Left colon (tissue), 2 donors: ENCODE data around the gene CCDC197. TPM values are rescaled to one million over a fixed set of nuclear protein-coding genes. Genes with fewer than 3 reads are reported as not detected.

Experiments used
- ATAC-seq: fragments of 200-7000 bp; cut with Tn5 transposase; one replicate; pipeline ENCODE4 v1.9.1; 2020; ENCODE audit warnings: mild to moderate bottlenecking, moderate library complexity
- DNase-seq, 2 donors: peaks; one replicate each; pipeline ENCODE4 v3.0.0-alpha.2; 2020
- intact Hi-C, 2 donors: fragments of 100-400 bp; cut with DNase I in 1 of 2; cut with micrococcal nuclease in 1 of 2; formaldehyde crosslinking; loops; one replicate each; pipeline versions ENCODE4 v1.11.2 to v1.14.0; 2022; cut with DNase I, micrococcal nuclease
- total RNA-seq, 2 donors: library from RNA; stranded (reverse); fragmentation: NEBNext Ultra II Directional; extraction: Animal tissue kit (Norgen Biotek cat#: 25700); gene quantifications; one replicate each; pipeline ENCODE4 v1.2.1, GENCODE V29; 2021
- donor health status: DM: no; HTN: no; CAD: no.
- donor health status: DM: yes; HTN: yes; CAD: no.

The CCDC197 gene
- total RNA-seq, 2 donors from 2014 or later: not detected

DNA sequence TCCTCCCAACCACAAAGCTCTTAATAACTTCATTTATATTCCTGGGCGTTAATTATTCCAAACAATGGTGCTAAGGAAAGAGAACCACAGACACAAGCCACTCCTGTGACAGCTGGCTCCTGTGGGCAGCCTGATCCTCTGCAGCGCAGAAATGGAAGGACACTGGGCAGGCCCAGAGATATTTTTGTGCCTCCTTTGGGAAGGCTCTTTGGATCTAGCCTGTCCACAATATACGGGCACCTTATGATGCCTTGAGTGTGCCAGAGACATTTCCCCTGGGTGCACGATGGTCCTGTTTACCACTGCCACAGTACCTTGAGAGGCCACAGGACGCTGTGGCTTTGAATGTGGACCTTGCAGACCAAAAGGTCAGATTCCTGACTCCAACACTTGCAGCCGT is 22.8 kb upstream of the CCDC197 start:
- DNase-seq (no peak), ATAC-seq (no peak)
- intact Hi-C loops: no loop called here

DNA sequence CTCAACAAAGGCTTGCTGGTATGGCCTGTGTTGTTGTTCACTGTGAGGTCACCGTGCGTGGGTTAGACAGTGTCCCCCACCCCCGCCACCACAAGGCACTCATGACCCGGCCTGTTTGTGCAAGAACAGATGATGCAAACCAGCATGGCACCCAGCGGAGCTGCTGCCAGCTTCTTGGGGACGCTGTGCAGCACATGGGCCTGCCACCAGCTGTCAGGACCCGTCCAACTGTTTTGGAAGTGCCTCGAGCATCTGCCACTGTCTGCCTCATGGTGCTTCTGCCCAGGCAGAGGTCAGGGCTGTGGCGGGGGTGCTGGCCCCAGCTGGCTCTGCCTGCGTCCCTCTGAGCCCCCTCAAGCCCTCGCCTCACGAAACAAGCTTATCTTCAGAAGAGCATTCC is 22.3 kb upstream of the CCDC197 start:
- no peak for DNase-seq

DNA sequence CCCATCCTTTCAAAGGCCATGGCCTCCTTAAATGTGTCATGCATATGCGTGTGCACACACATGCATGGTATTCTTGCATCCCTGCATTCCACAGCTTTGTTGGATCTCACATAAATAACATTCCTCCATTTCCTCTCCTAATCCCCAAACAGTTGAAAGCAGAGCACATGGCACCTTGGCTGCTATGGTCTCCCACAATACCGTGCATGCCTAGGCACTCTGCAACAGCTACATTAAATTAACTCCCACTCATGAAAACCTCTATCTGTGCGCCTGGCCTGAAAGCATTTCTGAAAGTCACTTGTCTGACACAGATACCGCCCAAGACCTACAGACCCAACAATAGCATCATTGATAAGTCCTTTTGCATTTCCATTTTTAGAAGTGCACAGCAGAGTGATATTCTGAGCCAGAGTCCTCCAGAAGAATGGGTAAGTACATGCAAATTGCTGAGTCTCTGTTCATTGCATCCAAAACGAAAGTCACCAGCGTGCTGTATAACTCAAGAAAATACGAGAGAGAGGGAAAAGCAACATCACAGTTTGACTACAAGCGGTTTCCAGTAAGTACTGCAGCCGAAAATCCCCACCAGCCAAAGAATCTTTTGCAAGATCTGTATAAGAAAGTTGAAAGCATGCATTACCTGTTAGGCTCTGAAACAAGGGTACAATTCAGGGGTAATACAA is 21.2 kb upstream of the CCDC197 start:
- DNase-seq: no peak
- intact Hi-C loops: no loop called here
- ATAC-seq: peak; percentile 14

More for the DNA sequence above, 22.3 kb upstream of the CCDC197 start:
- no peak for ATAC-seq
- intact Hi-C loops: no loop called here

DNA sequence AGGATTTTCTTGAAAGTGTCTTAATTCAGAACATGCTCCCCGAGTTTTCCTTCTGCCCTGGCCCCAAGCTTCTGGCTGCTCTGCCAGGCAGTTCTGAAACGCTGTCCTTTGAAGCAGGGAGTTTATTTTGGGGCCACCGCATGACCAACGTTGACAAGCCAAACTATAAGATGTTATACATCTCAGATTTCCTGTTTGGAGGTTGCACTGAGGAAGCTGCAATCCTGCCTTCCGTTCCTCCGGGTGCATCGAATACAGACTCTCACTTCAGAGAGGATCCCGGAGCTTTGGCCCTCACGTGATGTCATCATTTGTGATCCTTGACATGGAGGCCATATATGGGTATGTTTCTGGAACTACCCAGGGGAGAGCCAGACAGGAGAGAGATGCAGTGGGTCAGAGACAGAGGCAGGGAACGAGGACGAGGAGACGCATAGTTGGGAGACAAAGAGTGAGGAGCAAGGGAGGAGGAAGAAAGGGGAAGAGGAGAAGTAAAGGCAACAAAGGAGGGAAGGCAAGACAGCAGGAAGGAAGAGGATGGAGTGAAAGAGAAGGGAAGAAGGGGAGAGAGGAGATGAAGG is 20.5 kb upstream of the CCDC197 start, which contains the start of gene ASB2:
Gene ASB2, minus strand, starts transcription at position 94 of the 581 bp plus-strand sequence. CDS start 12,031 bp downstream, outside the sequence.
- peak in 1 of 2 donors; percentile 66 for DNase-seq
- intact Hi-C loops: no loop called here
- peak; percentile 21 for ATAC-seq

DNA sequence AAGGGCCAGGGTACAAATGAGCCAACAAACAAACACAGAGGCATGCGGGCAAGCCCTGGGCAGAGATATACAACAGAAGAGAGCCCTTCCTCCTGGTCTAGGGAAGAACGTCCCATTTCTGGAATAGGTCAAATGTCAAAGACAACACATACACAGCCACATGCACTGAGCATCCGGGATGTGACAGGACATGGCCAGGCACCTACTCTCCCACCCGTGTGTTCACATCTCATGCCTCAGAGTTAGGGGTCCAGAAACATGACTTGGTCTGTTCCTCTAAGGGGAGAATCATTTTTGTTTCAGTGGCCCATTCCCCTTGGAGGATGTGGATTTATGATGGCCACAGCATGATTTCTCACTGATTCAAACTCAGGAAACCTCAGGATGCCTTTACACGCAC is 19.9 kb upstream of the CCDC197 start:
- ATAC-seq (no peak), DNase-seq (no peak)
- intact Hi-C loops: no loop called here

DNA sequence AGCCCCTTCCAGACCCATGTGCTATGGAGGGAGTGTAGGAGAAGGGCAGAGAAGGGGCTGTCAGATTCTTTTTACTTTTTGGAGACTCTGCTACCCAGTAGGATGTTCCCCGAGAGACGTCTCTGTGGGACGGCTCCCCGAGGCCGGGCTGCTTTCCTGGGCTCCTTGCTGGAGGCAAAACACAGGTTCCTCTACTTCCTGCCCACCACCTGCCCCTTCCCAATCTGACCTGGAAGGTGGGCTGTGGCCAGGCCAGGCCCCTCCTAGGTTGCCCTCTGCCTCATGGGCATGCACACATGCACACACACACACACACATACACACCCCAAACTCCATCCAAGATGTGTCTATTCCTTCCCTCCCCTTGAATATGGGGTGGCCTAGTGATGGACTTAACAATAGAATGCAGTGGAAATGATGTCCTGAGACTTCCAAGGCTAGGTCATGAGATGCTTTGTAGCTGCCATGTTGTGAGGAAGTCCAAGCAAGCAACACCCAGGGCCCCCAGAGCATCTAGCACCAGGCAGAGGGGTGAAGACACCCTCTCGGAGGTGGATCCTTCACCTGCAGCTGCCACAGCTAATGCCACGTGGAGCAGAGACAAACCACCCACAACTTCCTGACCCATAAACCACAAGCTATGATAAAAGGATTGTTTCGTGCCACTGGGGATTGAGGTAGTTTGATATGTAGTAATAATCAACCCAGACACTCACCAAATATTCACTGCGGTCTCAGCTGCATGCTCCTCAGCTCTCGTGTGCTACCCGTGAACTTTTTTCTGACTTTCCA is 19.1 kb upstream of the CCDC197 start:
- intact Hi-C loops: no loop called here
- ATAC-seq (peak; percentile 19), DNase-seq (no peak)

DNA sequence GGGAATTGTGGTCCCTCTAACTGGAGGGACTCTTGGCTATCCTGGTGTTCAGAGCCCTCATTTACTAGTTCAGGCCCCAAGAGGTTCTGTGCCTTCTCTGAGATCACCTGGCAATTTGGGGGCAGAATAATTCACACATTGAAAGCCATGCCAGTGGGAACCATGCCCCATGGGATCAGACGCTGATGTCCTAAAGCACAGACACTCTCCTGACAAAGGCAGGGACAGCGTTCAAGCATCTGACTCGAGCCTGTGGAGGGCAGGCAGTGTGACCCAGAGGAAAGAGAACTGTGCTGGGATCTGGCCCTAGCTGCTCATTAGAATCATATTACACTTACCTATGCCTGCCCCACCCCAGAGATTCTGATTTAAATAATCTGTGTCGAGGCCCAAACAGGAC is 18.4 kb upstream of the CCDC197 start:
- intact Hi-C loops: no loop called here
- ATAC-seq (no peak), DNase-seq (no peak)

DNA sequence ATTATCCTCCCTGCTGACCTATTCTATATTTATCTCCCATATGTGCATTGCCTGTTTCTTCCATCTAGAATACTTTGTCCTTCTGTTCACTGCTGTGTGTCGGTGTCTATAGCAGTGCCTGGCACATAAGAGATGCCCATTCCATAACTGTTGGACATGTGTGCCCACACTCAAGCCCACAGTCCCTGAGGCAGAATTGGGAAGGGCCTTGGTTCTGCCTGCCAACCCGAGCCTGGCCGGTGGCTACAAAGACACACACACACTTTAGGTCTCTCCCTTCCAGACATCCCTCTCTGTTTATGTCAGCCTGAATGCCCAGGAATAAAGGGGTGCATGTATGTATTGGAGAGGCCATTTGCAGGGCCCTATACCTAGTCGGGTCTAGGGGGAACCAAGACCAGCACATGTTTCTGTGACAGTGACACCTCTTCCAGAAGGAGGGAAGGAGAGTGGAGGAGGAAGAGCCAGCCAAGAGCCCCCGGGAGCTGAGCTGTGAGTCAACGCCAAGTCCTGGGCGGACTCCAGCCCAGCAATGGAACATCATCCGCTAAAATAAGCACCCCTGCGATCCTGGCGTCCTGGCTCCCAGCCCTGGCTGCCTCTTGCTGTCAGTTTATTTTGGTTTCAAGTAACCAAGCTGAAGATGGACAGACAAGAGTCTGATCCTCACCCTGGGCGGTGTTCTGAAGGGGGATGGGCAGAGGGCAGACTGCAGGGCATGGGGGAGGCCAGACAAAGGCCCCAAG is 16.5 kb upstream of the CCDC197 start:
- intact Hi-C loops: no loop called here
- DNase-seq: peak in 1 of 2 donors; percentile 72
- no peak for ATAC-seq

DNA sequence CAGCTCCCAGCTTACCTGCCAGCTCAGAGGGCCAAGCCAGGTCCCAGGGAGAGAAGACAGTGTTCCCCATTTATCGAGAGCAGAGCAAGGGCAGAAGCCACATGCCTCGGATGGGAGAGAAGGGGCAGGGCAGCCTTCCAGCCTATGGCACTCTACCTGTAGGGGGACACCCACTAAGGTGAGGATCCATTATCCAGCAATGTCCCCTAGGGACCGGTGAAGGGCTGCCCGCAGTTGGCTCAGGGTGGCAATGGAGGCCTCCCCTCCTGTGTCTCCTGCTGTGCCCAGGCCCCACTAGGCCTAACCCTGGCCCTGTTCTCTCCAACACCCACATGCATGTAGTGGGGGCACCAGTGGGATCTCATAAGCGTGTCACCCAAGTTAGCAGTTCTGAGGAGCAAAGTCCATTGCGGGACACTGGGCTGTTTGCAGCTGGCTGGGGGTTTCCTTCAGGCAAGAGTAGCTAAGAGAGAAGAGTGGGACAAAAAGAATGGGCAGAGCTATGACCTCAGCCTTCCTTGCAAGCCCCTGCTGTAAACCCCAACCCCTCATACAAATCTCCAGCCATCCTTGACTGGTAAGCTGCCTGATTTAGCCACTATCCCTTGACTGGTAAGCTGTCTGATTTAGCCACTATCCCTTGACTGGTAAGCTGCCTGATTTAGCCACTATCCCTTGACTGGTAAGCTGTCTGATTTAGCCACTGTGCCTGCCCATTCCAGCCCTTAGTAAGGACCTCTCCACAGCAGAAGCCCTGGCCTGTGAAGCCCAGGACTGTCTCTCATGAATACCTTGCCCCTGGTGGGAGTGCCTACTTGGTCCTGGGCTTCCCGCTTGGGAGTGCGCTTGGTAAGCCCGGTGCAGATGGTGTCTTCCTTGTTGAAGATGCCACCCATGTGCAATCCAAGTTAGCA is 15.5 kb upstream of the CCDC197 start:
- no peak for DNase-seq
- intact Hi-C loops: no loop called here

DNA sequence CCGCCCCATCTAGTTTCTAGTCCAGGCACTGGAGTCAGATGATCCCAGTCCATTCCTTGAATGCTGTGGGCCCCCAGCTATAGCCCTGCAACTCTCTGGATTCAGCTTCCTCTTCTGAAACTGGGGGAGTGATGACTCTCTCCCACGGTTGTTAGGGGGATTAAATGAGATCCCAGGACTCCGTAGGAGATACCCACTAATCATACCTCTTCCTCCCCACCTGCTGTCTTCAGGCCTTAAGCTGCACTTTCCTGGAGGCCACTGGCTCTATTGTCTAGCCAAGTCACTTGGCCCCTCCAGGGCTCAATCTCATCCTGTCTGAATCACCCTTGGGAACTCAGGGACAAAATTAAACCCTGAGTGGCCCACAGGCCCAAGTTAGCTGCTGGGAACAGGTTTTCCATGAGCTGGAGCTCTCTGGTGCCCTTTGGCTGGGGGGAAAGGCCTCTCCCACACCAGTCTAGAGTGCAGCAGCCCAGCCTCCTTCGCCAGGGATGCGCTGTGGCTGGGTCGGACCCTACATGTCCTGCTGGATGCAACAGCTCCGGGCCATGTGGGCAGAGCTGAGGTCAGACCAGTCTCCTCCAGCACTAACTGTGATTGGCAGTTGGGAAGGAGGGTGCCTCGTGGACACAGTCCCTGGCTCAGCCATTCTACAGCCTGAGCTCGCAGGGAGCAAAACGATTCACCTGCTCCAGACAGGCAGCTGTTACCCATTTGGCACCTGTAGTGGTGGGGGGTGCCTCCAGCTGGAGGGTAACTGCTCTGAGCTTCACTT is 14.7 kb upstream of the CCDC197 start:
- ATAC-seq (no peak), DNase-seq (no peak)
- intact Hi-C loops: no loop called here

More for the DNA sequence above, 15.5 kb upstream of the CCDC197 start:
- no peak for ATAC-seq

DNA sequence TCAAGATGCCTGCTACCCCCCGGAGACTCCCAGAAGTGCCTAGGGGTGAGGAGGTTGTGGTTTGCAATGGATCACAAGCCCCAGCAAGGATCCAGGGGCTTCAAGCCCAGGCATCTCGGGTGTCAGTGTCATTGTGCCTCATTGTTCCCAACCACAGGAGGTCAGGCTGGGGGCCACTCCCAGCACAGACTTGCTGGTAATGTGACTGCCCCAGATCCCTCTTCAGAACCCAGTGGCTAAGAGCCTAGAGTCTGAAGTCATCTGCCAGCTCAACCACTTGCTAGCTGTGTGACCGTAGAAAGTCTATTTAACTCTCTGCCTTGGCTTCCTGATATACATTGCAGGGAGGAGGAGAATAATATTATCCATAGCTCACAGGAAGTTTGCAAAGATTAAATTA is 13.0 kb upstream of the CCDC197 start:
- no peak for ATAC-seq
- no peak for DNase-seq
- intact Hi-C loops: no loop called here

DNA sequence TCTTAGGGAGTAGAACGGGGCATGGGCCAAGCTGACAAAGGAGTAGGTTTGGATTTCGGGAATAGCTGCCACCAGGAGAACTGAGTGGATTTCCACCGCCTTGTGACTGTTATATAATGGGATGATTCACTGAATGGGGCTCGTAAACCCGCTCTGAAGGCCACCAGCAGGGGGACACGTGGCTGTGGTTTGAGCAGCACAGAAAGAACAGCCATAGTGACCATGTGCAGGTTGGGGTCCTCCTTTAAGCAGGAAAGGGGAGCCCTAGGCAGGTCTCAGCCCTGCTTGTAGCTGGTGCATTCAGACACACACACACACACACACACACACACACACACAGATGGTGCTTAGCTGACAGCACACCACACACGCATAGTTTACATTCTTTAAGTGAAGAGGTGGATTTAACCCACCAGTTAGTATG is 12.1 kb upstream of the CCDC197 start:
- ATAC-seq (peak; percentile 61), DNase-seq (peak in 1 of 2 donors; percentile 56)
- intact Hi-C loops: no loop called here

DNA sequence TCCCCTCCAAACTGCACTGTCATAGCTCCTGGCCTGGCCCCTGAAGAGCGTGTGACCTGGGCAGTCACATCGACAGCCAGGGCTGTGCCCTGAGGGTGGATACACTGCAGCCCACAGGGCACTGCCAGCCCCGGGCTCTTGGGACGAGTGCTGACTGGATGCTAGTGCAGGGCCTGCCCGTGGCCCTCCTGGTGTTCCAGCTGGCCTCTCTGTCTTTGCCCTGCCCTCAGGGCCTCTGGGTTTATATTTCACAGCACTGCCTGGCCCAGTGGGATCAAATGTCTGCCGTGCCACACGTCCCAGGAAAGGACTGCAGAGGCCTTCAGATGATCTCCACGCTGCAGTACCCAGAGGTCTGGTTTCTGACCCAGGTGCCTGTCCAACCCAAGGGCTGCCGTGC is 10.1 kb upstream of the CCDC197 start:
- intact Hi-C loops: no loop called here
- ATAC-seq (no peak), DNase-seq (no peak)

DNA sequence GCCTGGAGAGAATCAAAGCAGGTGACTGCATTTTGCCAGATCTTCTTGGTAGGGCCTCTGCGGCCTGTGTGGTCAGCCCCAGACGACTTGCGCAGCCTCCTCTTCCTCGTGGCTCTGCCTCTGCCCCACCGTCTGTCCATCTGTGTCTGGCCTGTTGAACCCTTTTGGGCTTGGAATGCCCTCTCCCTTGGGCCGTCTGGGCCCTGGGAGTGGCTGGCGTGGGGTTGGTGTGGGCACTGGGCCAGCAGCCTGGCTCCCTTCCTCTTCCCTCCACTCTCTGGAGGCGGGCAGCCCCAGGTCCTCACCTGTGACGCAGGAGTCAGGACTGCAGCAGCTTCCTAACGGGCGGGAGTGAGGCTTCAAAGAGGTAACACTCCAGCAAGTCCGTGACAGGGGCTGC is 9.7 kb upstream of the CCDC197 start:
- intact Hi-C loops: no loop called here
- DNase-seq: no peak
- ATAC-seq: no peak

DNA sequence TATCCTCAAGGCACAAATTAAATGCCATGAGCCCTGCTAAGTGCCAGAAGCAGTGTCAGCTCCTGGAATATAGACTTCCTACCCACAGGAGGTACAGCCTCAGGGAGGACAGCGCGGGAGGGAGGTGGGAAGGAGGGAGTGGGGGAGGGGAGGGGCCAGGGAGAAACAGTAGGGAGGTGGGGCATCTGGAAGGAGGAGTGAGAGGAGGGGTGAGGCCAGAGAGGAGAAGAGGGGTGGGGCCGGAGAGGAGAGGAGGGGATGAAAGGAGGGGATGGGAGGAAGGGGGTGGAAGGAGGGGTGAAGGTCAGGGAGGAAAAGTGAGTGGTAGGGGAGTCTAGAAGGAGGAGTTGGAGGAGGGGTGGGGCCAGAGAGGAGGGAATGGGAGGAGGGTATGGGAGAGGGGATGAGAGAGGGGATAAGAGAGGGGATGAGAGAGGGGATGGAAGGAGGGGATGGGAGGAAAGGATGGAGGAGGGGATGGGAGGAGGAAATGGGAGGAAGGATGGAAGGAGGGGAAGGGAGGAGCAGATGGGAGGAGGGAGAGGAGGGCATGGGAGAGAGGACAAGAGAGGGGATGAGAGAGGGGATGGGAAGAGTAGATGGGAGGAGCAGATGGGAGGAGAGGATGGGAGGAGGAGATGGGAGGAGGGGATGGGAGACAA is 9.2 kb upstream of the CCDC197 start:
- ATAC-seq: no peak
- intact Hi-C loops: no loop called here
- DNase-seq: no peak

DNA sequence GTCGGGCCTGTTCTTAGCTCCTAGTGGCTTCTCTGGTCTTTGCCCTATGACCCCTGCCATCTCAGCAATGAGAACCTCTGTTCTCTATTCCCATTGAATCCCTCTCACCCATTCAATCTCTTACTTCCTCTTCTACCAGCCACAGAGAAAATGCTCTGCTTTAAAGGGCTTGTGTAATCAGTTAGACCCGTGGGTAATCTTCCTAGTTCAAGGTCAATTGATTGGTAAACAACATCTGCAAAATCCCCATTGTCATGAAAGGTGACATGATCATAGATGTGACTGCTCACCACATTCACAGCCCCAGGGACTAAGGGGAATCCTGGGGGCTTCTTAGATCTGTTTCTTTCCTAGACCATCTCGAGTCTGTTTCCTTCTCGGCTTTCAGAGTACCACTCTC is 7.2 kb upstream of the CCDC197 start:
- DNase-seq: no peak
- intact Hi-C loops: no loop called here
- no peak for ATAC-seq

DNA sequence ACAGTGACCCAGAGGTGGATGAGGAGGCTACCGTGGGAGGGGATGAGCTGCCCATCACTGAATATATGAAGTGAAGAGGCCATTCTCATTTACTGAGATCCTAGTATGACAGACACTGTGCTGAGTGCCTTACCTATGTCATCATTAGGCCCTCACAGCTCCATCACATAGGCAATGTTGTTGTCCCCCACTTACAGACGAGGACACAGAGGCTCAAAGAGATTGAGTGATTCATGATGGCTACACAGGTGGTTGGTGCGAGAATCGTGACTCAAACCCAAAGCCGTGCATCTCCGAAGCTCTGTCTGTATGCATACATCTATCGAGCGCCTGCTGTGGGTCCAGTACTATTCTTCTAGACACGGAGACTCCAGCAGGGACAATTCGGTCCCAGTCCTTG is 5.9 kb upstream of the CCDC197 start:
- ATAC-seq (no peak), DNase-seq (no peak)
- intact Hi-C loops: no loop called here
